Measurements from ENCODE around the gene LIMS2. TPM values are rescaled to one million over a fixed set of nuclear protein-coding genes. Genes with fewer than 3 reads are reported as not detected.

LIMS2 gene
- total and polyA plus RNA-seq, 10 donors: 62.5 to 437 (median 115) TPM

GRCh38 chr2:127694986-127695385 is 19.7 kb upstream of the LIMS2 start:
- H3K4me1 ChIP-seq: peaks cover 0 to 13% (median 10%) of the 10 kb centered on the region in 6 donors
- WGBS, 5 donors: 94 to 97% (median 94%) methylated on average over 9 of the region's 9 CpGs
- H3K27ac ChIP-seq: no peak overlapping the region
- H3K36me3 ChIP-seq: no peaks in the 10 kb centered on the region
- H3K9me3 ChIP-seq: peaks cover 0 to 20% (median 19%) of the 10 kb centered on the region in 8 donors
- DNase-seq: no peak
- peaks cover 0 to 10% (median 0%) of the 10 kb centered on the region in 7 donors for H3K27me3 ChIP-seq (replicated peaks in 1 of 7)
- intact Hi-C loops (cut with DNase I; ENCODE audit: low total_unique reads): no loop called here
- no peak for TF ChIP-seq POLR2AphosphoS5 (IDR thresholded peaks at IDR 0.05)
- no peak for TF ChIP-seq POLR2A (IDR thresholded peaks at IDR 0.05)
- TF ChIP-seq, protein P1, sequence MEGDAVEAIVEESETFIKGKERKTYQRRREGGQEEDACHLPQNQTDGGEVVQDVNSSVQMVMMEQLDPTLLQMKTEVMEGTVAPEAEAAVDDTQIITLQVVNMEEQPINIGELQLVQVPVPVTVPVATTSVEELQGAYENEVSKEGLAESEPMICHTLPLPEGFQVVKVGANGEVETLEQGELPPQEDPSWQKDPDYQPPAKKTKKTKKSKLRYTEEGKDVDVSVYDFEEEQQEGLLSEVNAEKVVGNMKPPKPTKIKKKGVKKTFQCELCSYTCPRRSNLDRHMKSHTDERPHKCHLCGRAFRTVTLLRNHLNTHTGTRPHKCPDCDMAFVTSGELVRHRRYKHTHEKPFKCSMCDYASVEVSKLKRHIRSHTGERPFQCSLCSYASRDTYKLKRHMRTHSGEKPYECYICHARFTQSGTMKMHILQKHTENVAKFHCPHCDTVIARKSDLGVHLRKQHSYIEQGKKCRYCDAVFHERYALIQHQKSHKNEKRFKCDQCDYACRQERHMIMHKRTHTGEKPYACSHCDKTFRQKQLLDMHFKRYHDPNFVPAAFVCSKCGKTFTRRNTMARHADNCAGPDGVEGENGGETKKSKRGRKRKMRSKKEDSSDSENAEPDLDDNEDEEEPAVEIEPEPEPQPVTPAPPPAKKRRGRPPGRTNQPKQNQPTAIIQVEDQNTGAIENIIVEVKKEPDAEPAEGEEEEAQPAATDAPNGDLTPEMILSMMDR (IDR thresholded peaks at IDR 0.05 in 8 of 11, conservative IDR thresholded peaks at IDR 0.05 in 3 of 11): no peak
- no peak overlapping the region for H3K4me3 ChIP-seq

GRCh38 chr2:127690696-127691095 is 15.4 kb upstream of the LIMS2 start:
- WGBS, 5 donors: 86 to 95% (median 93%) methylated on average over 2 of the region's 2 CpGs
- peaks cover 0 to 42% (median 29%) of the 10 kb centered on the region in 8 donors for H3K9me3 ChIP-seq
- TF ChIP-seq POLR2AphosphoS5 (IDR thresholded peaks at IDR 0.05) (no peak), POLR2A (IDR thresholded peaks at IDR 0.05) (no peak)
- TF ChIP-seq, protein P1 (IDR thresholded peaks at IDR 0.05 in 8 of 11, conservative IDR thresholded peaks at IDR 0.05 in 3 of 11): no peak
- DNase-seq: no peak
- no peaks in the 10 kb centered on the region for H3K36me3 ChIP-seq
- H3K4me1 ChIP-seq: peaks cover 0 to 8% (median 5%) of the 10 kb centered on the region in 6 donors
- intact Hi-C loops (cut with DNase I; ENCODE audit: low total_unique reads): no loop called here
- peaks cover 0 to 6% (median 0%) of the 10 kb centered on the region in 7 donors for H3K27me3 ChIP-seq (replicated peaks in 1 of 7)
- H3K4me3 ChIP-seq: no peak overlapping the region
- H3K27ac ChIP-seq: no peak overlapping the region

DNA sequence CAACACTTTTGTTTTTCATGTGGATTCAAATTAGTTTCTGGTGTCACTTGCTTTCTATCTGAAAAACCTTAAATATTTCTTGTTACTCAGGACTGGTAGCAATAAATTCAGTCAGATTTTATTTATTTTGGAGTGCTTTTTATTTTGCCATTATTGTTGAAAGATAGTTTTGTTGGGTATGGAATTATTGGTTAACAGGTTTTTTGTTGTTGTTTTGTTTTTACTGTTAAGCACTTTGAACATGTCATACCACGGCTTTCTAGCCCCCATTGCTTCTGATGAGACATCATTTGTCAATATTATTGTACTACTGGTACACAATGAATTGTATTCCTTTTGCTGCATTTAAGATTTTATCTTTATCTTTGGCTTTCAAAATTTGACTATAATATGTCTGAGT is 13.1 kb upstream of the LIMS2 start:
- Histone ChIP-seq H3K4me3 (no peak overlapping the region), H3K27me3 (replicated peaks in 1 of 7) (no peaks in the 10 kb centered on the region), H3K27ac (no peak overlapping the region), H3K4me1 (no peaks in the 10 kb centered on the region), H3K36me3 (no peaks in the 10 kb centered on the region), H3K9me3 (peaks cover 0 to 42% (median 29%) of the 10 kb centered on the region in 8 donors)
- DNase-seq: no peak
- TF ChIP-seq POLR2A (IDR thresholded peaks at IDR 0.05) (no peak), POLR2AphosphoS5 (IDR thresholded peaks at IDR 0.05) (no peak)
- TF ChIP-seq, protein P1 (IDR thresholded peaks at IDR 0.05 in 8 of 11, conservative IDR thresholded peaks at IDR 0.05 in 3 of 11): no peak
- intact Hi-C loops (cut with DNase I; ENCODE audit: low total_unique reads): no loop called here
- 66 to 95% (median 78%) methylated on average over 1 of the region's 1 CpG for WGBS, 5 donors

- H3K27me3 ChIP-seq (replicated peaks in 1 of 7): peaks cover 0 to 9% (median 0%) of the 10 kb centered on the region in 7 donors
- intact Hi-C loops (cut with DNase I; ENCODE audit: low total_unique reads): no loop called here
- peaks cover 0 to 29% (median 18%) of the 10 kb centered on the region in 8 donors for H3K9me3 ChIP-seq
- H3K27ac ChIP-seq: no peak overlapping the region
- no peak overlapping the region for H3K4me3 ChIP-seq
- TF ChIP-seq, protein P1 (IDR thresholded peaks at IDR 0.05 in 8 of 11, conservative IDR thresholded peaks at IDR 0.05 in 3 of 11): no peak
- TF ChIP-seq POLR2A (IDR thresholded peaks at IDR 0.05) (no peak), POLR2AphosphoS5 (IDR thresholded peaks at IDR 0.05) (no peak)
- H3K36me3 ChIP-seq: no peaks in the 10 kb centered on the region
- H3K4me1 ChIP-seq: peaks cover 0 to 19% (median 10%) of the 10 kb centered on the region in 6 donors
- WGBS, 5 donors: 78 to 89% (median 86%) methylated on average over 8 of the region's 8 CpGs
- no peak for DNase-seq
These were observed 10.2 kb upstream of the LIMS2 start for GRCh38 chr2:127685410-127686080.

All from spleen (tissue), 11 donors.